Activated B cell treated with CpG ODN at 0.5 μM for 24 hours (primary cell): ENCODE data around the gene GUCY2D. TPM values are rescaled to one million over a fixed set of nuclear protein-coding genes. Genes with fewer than 3 reads are reported as not detected.

Experiments used
- ATAC-seq: fragments of 200-7000 bp; cut with Tn5 transposase; one replicate; pipeline ENCODE4 v1.10.0; 2021; ENCODE audit warnings: low read depth, mild to moderate bottlenecking, moderate library complexity
- CTCF ChIA-PET: fragments of 350-600 bp; sonication (Branson Sonifier 250); formaldehyde crosslinking; loops from one replicate; lab custom pipeline; 2021; ENCODE audit warnings: antibody characterized with exemption; lab: Charles Lee
- POLR2A ChIA-PET: fragments of 350-600 bp; sonication (Branson Sonifier 250); formaldehyde crosslinking; loops from one replicate; lab custom pipeline; 2021; ENCODE audit warnings: antibody characterized with exemption; lab: Charles Lee
- DNase-seq: peaks from one replicate; pipeline ENCODE4 v3.0.0; 2022
- H3K27ac Mint-ChIP-seq: one replicate; pipeline ENCODE4 v1.8.0; 2020; ENCODE audit warnings: mixed read lengths
- H3K27me3 Mint-ChIP-seq: one replicate; pipeline ENCODE4 v1.8.0; 2021; ENCODE audit warnings: mixed read lengths
- H3K36me3 Mint-ChIP-seq: one replicate; pipeline ENCODE4 v1.8.0; 2021; ENCODE audit warnings: low read depth, mixed read lengths
- H3K4me1 Mint-ChIP-seq: one replicate; pipeline ENCODE4 v1.8.0; 2021; ENCODE audit warnings: mixed read lengths
- H3K4me3 Mint-ChIP-seq: one replicate; pipeline ENCODE4 v1.8.0; 2020; ENCODE audit warnings: mild to moderate bottlenecking, mixed read lengths
- H3K9me3 Mint-ChIP-seq: one replicate; pipeline ENCODE4 v1.8.0; 2020; ENCODE audit warnings: mixed read lengths
- CTCF ChIP-seq: fragments of 200-600 bp; IDR thresholded peaks from one replicate; pipeline ENCODE4 v1.8.0; 2022; ENCODE audit warnings: antibody characterized with exemption, mild to moderate bottlenecking
- intact Hi-C: fragments of 100-400 bp; cut with micrococcal nuclease; formaldehyde crosslinking; loops from one replicate; pipeline ENCODE4 v1.15.1; 2024
- total RNA-seq: library from RNA; stranded (reverse); gene quantifications from 2 replicates; pipeline ENCODE4 v1.2.3, GENCODE V29; 2022

Gene GUCY2D
- total RNA-seq, 1 donor from 2014 or later, result not detected

GRCh38 chr17:7974638-7975131 is 27.7 kb upstream of the GUCY2D start:
- no peak overlapping the region for H3K27ac Mint-ChIP-seq
- H3K27me3 Mint-ChIP-seq, result peaks cover 23% of the 10 kb centered on the region
- no peak overlapping the region for H3K4me3 Mint-ChIP-seq
- DNase-seq, result no peak
- no peak for TF ChIP-seq CTCF
- ATAC-seq, result no peak
- intact Hi-C loops, result no loop called here
- peaks cover 5% of the 10 kb centered on the region for H3K36me3 Mint-ChIP-seq
- CTCF ChIA-PET, result interaction anchor here (2.0 kb wide), 1 partner anchor 15 kb away, joined by 5 read pairs; no protein-coding TSS in a partner anchor
- H3K4me1 Mint-ChIP-seq, result no peaks in the 10 kb centered on the region
- H3K9me3 Mint-ChIP-seq, result peaks cover 12% of the 10 kb centered on the region
- POLR2A ChIA-PET, result no interaction called here

GRCh38 chr17:7977039-7977438 is 25.4 kb upstream of the GUCY2D start:
- no peak for DNase-seq
- TF ChIP-seq CTCF, result no peak
- H3K9me3 Mint-ChIP-seq, result peaks cover 12% of the 10 kb centered on the region
- ChIA-PET CTCF (no interaction called here), POLR2A (no interaction called here)
- intact Hi-C loops, result no loop called here
- ATAC-seq, result no peak
- peaks cover 20% of the 10 kb centered on the region for H3K27me3 Mint-ChIP-seq
- no peaks in the 10 kb centered on the region for H3K4me1 Mint-ChIP-seq
- H3K4me3 Mint-ChIP-seq, result no peak overlapping the region
- H3K36me3 Mint-ChIP-seq, result peaks cover 5% of the 10 kb centered on the region
- H3K27ac Mint-ChIP-seq, result no peak overlapping the region

- intact Hi-C loops, result no loop called here
- ATAC-seq, result no peak
- Mint-ChIP-seq H3K9me3 (peaks cover 12% of the 10 kb centered on the region), H3K4me1 (no peaks in the 10 kb centered on the region), H3K27ac (no peak overlapping the region), H3K4me3 (no peak overlapping the region), H3K27me3 (peaks cover 26% of the 10 kb centered on the region), H3K36me3 (peaks cover 5% of the 10 kb centered on the region)
- CTCF ChIA-PET, result no interaction called here
- no peak for TF ChIP-seq CTCF
- POLR2A ChIA-PET, result no interaction called here
- DNase-seq, result no peak
Measured at GRCh38 chr17:7977805-7978204, 24.6 kb upstream of the GUCY2D start.

- POLR2A ChIA-PET, result no interaction called here
- H3K9me3 Mint-ChIP-seq, result no peaks in the 10 kb centered on the region
- no peak overlapping the region for H3K4me3 Mint-ChIP-seq
- peaks cover 31% of the 10 kb centered on the region for H3K27me3 Mint-ChIP-seq
- H3K36me3 Mint-ChIP-seq, result no peaks in the 10 kb centered on the region
- H3K27ac Mint-ChIP-seq, result no peak overlapping the region
- CTCF ChIA-PET, result no interaction called here
- no peak for DNase-seq
- intact Hi-C loops, result no loop called here
- no peak for ATAC-seq
- no peak for TF ChIP-seq CTCF
- H3K4me1 Mint-ChIP-seq, result no peaks in the 10 kb centered on the region
Measured at GRCh38 chr17:7982173-7982572, 20.2 kb upstream of the GUCY2D start.

GRCh38 chr17:7982666-7983065 is 19.7 kb upstream of the GUCY2D start:
- Mint-ChIP-seq H3K4me1 (no peaks in the 10 kb centered on the region), H3K9me3 (no peaks in the 10 kb centered on the region), H3K27ac (no peak overlapping the region), H3K27me3 (peaks cover 34% of the 10 kb centered on the region), H3K36me3 (no peaks in the 10 kb centered on the region), H3K4me3 (no peak overlapping the region)
- ChIA-PET POLR2A (no interaction called here), CTCF (interaction anchor here (1.0 kb wide), 1 partner anchor 70 kb away, joined by 3 read pairs; no protein-coding TSS in a partner anchor)
- ATAC-seq (no peak), DNase-seq (no peak)
- TF ChIP-seq CTCF, result no peak
- intact Hi-C loops, result no loop called here
